HepG2 (cell line): Measurements from ENCODE around the gene KISS1. TPM values are rescaled to one million over a fixed set of nuclear protein-coding genes. Genes with fewer than 3 reads are reported as not detected.

Experiments
- ATAC-seq: fragments of 200-7000 bp; cut with Tn5 transposase; 3 replicates; pipeline ENCODE4 v1.9.1; 2020; ENCODE audit warnings: mild to moderate bottlenecking, moderate library complexity
- BruUV-seq: library from RNA; stranded (reverse); fragments of 400-500 nt; replicated peaks from 2 replicates; lab custom pipeline; 2021; lab: Mats Ljungman, UMichigan
- CTCF ChIA-PET: fragments of 300-600 bp; formaldehyde crosslinking; extraction: SDS; loops from one replicate; lab custom pipeline; 2021; ENCODE audit warnings: low total read pairs, inconsistent platforms, low intra/inter-chr PET ratio; lab: Yijun Ruan, JAX
- POLR2A ChIA-PET: fragments of 350-600 bp; sonication (Branson Sonifier 250); formaldehyde crosslinking; loops from one replicate; lab custom pipeline; 2020; ENCODE audit warnings: antibody characterized with exemption, inconsistent platforms; lab: Yijun Ruan, JAX
- DNase-seq: peaks from one replicate; pipeline ENCODE4 v3.0.0-alpha.2; 2015; ENCODE audit warnings: low spot score
- FAIRE-seq: peaks from 3 replicates; lab custom pipeline; 2011; peaks lifted over from hg19 to GRCh38; lab: Jason Lieb, UNC
- H2AFZ ChIP-seq: one replicate; pipeline ENCODE4 v1.6.1; 2011; ENCODE audit warnings: low read length, inconsistent platforms
- H3K27ac ChIP-seq: fragments of 300-600 bp; 3 replicates; pipeline ENCODE4 v1.8.0; 2011; ENCODE audit warnings: mixed run types, mild to moderate bottlenecking, mixed read lengths, low read length, inconsistent platforms; ENCODE audit not compliant: insufficient read depth; ENCODE audit errors: extremely low read length
- H3K27me3 ChIP-seq, 2 experiments: fragments of 200-600 bp in 1 of 2; 2 replicates in 1 of 2; 3 replicates in 1 of 2; pipeline versions ENCODE4 v1.6.0 to v1.8.0; 2011; ENCODE audit warnings: low read length in 2 of 2, mild to moderate bottlenecking in 2 of 2, moderate library complexity in 2 of 2, inconsistent platforms in 1 of 2; ENCODE audit not compliant: insufficient read depth in 2 of 2, control insufficient read depth in 1 of 2
- H3K36me3 ChIP-seq, 2 experiments: fragments of 200-600 bp in 1 of 2; replicated peaks in 1 of 2; 2 replicates in 1 of 2; 3 replicates in 1 of 2; pipeline versions ENCODE4 v1.5.1 to v1.8.0; 2011; ENCODE audit warnings: low read length in 2 of 2, inconsistent platforms in 1 of 2; ENCODE audit not compliant: insufficient read depth in 2 of 2, control insufficient read depth in 1 of 2
- H3K4me1 ChIP-seq: 2 replicates; pipeline ENCODE4 v1.5.1; 2012; ENCODE audit warnings: low read length, inconsistent platforms; ENCODE audit not compliant: insufficient read depth
- H3K4me2 ChIP-seq: 2 replicates; pipeline ENCODE4 v1.6.0; 2011; ENCODE audit warnings: low read depth, low read length, inconsistent platforms
- H3K4me3 ChIP-seq, 3 experiments: fragments of 200-600 bp in 1 of 3; sonication (generic), shearing (Covaris generic) in 1 of 3; replicated peaks in 1 of 3; 2 replicates each; pipeline ENCODE4 v1.5.1; 2011 to 2016; ENCODE audit warnings: low read length in 3 of 3, inconsistent platforms in 2 of 3, low read depth in 2 of 3, mild to moderate bottlenecking in 2 of 3, control low read depth in 1 of 3, mixed read lengths in 1 of 3; ENCODE audit not compliant: insufficient read depth in 1 of 3
- H3K79me2 ChIP-seq: one replicate; pipeline ENCODE4 v1.6.1; 2011; ENCODE audit warnings: low read length, inconsistent platforms; ENCODE audit not compliant: insufficient read depth
- H3K9ac ChIP-seq: 2 replicates; pipeline ENCODE4 v1.6.0; 2011; ENCODE audit warnings: mild to moderate bottlenecking, low read depth, low read length, inconsistent platforms; ENCODE audit not compliant: insufficient read depth
- H3K9me3 ChIP-seq: 2 replicates; pipeline ENCODE4 v1.5.1; 2012; ENCODE audit warnings: mild to moderate bottlenecking, low read length
- H4K20me1 ChIP-seq: 2 replicates; pipeline ENCODE4 v1.6.0; 2011; ENCODE audit warnings: inconsistent platforms, mild to moderate bottlenecking, low read length, moderate library complexity; ENCODE audit not compliant: insufficient read depth
- FOXO1 ChIP-seq: sonication (generic); formaldehyde crosslinking; IDR thresholded peaks from 2 replicates; pipeline ENCODE4 v1.4.0; 2020; ENCODE audit warnings: missing genetic modification reagents
- GATAD2A ChIP-seq: IDR thresholded peaks from 2 replicates; pipeline ENCODE4 v1.6.1; 2016
- HNF4A ChIP-seq: sonication (generic); formaldehyde crosslinking; IDR thresholded peaks from 2 replicates; pipeline ENCODE4 v1.4.0; 2020; ENCODE audit warnings: missing genetic modification reagents
- HOXA3 ChIP-seq: sonication (generic); formaldehyde crosslinking; IDR thresholded peaks from 2 replicates; pipeline ENCODE4 v1.5.0; 2020; ENCODE audit warnings: missing genetic modification reagents
- IKZF5 ChIP-seq: IDR thresholded peaks from 2 replicates; pipeline ENCODE4 v1.6.1; 2018; ENCODE audit warnings: missing genetic modification reagents, mild to moderate bottlenecking, missing compliant biosample characterization
- KDM2A ChIP-seq: sonication (generic); formaldehyde crosslinking; IDR thresholded peaks from 2 replicates; pipeline ENCODE4 v1.4.0; 2020; ENCODE audit warnings: low read depth, missing genetic modification reagents, borderline replicate concordance
- MTF2 ChIP-seq: sonication (generic); formaldehyde crosslinking; IDR thresholded peaks from 2 replicates; pipeline ENCODE4 v1.5.0; 2020; ENCODE audit warnings: missing genetic modification reagents, borderline replicate concordance
- NCOA2 ChIP-seq: sonication (generic); formaldehyde crosslinking; IDR thresholded peaks from 2 replicates; pipeline ENCODE4 v1.8.0; 2022; ENCODE audit warnings: inconsistent platforms
- NFKB2 ChIP-seq: sonication (generic); formaldehyde crosslinking; IDR thresholded peaks from 2 replicates; pipeline ENCODE4 v1.4.0; 2020; ENCODE audit warnings: missing genetic modification reagents, borderline replicate concordance
- RERE ChIP-seq: IDR thresholded peaks from 2 replicates; pipeline ENCODE4 v1.6.1; 2016; ENCODE audit warnings: low read depth, missing genetic modification reagents, missing compliant biosample characterization
- SP5 ChIP-seq: IDR thresholded peaks from 2 replicates; pipeline ENCODE4 v1.6.1; 2016; ENCODE audit warnings: low read depth, borderline replicate concordance
- SRSF9 ChIP-seq: fragments of 200-400 bp; formaldehyde crosslinking; IDR thresholded peaks from 2 replicates; pipeline ENCODE4 v1.6.1; 2018; ENCODE audit warnings: borderline replicate concordance, mild to moderate bottlenecking, low read depth, low read length; ENCODE audit not compliant: insufficient read depth, poor library complexity, severe bottlenecking
- XRCC5 ChIP-seq: fragments of 200-400 bp; formaldehyde crosslinking; optimal IDR thresholded peaks from 2 replicates; pipeline ENCODE3; 2017; ENCODE audit warnings: mild to moderate bottlenecking, low read length
- ZBTB7A ChIP-seq: sonication (generic); formaldehyde crosslinking; IDR thresholded peaks from 2 replicates; pipeline ENCODE4 v1.8.0; 2022; ENCODE audit warnings: mild to moderate bottlenecking, missing genetic modification reagents
- ZFY ChIP-seq: sonication (generic); formaldehyde crosslinking; IDR thresholded peaks from 2 replicates; pipeline ENCODE4 v1.4.0; 2020; ENCODE audit warnings: missing genetic modification reagents
- ZNF44 ChIP-seq: sonication (generic); formaldehyde crosslinking; IDR thresholded peaks from 2 replicates; pipeline ENCODE4 v1.5.1; 2020; ENCODE audit warnings: mild to moderate bottlenecking, missing genetic modification reagents
- ZNF792 ChIP-seq: IDR thresholded peaks from 2 replicates; pipeline ENCODE4 v1.6.1; 2016
- ZSCAN21 ChIP-seq: sonication (generic); formaldehyde crosslinking; IDR thresholded peaks from 2 replicates; pipeline ENCODE4 v1.8.0; 2022; ENCODE audit warnings: mild to moderate bottlenecking, missing genetic modification reagents, moderate library complexity, borderline replicate concordance
- WGBS: methylation state at CpG from one replicate; pipeline ENCODE4 v1.1.6; 2017; ENCODE audit warnings: low lambda C conversion rate; 5-methylcytosine and 5-hydroxymethylcytosine counted together
- in situ Hi-C: cut with HindIII; loops from 2 replicates; pipeline ENCODE4 v1.10.0; 2017; ENCODE audit warnings: low pct_unique_long_range_greater_than_20kb; ENCODE audit not compliant: extremely low pct_ligation_motif_present
- intact Hi-C: fragments of 100-400 bp; cut with micrococcal nuclease; formaldehyde crosslinking; loops from one replicate; pipeline ENCODE4 v1.10.0; 2022; ENCODE audit not compliant: unreplicated experiment
- polyA plus RNA-seq, 8 experiments: library from polyadenylated mRNA; depleted of rRNA in 3 of 8; stranded (reverse) in 7 of 8; unstranded in 1 of 8; fragments of >200 nt; fragmentation: Illumina TruSeq in 4 of 8; extraction: Trizol in 4 of 8; gene quantifications; 2 replicates each; pipeline versions ENCODE4 v1.2.1 to v1.2.3, GENCODE V29; 2011 to 2016; ENCODE audit warnings: low read depth in 4 of 8, missing spikeins in 1 of 8, mixed read lengths in 1 of 8; ENCODE audit not compliant: insufficient read depth in 1 of 8
- total RNA-seq, 5 experiments: library from RNA; depleted of rRNA; stranded (reverse); fragments of >200 nt; fragmentation: Illumina TruSeq; extraction: Trizol; gene quantifications; 2 replicates each; pipeline ENCODE4 v1.2.3, GENCODE V29; 2016; ENCODE audit warnings: low read depth in 1 of 5

Gene KISS1
- total and polyA plus RNA-seq, 2 of the 13 experiments (the other 11 are each of a cell fraction or from before 2014, with no cell fraction given), result 0.24 to 0.80 TPM

GRCh38 chr1:204162494-204163074, 33.7 kb downstream of the KISS1 start:
- peak; percentile 92 for ATAC-seq
- H3K4me2 ChIP-seq, result no peak overlapping the region
- in situ Hi-C loops, result loop anchor here (5.0 kb wide), 1 partner anchor 200 kb away; no protein-coding TSS in a partner anchor
- TF ChIP-seq HOXA3 (CRISPR knock-in tag), result peak; percentile 23; the same call in 1 of the 2 replicates
- TF ChIP-seq ZSCAN21, result no peak
- peak; percentile 30; the same call in 1 of the 2 replicates for TF ChIP-seq ZBTB7A (CRISPR knock-in tag)
- TF ChIP-seq MTF2 (CRISPR knock-in tag), result no peak
- peak; percentile 55; the same call in 1 of the 2 replicates for TF ChIP-seq KDM2A (CRISPR knock-in tag)
- TF ChIP-seq HNF4A (CRISPR knock-in tag), result 0 out of 2 replicates have a peak, but pooled peaks have one; percentile 7
- peak; percentile 60 for TF ChIP-seq XRCC5
- peak; percentile 46; the same call in 1 of the 2 replicates for TF ChIP-seq GATAD2A
- TF ChIP-seq NFKB2 (CRISPR knock-in tag), result peak; percentile 39; the same call in 1 of the 2 replicates
- TF ChIP-seq ZNF792 (CRISPR knock-in tag), result 0 out of 2 replicates have a peak, but pooled peaks have one; percentile 51
- no peak for TF ChIP-seq RERE (CRISPR knock-in tag)
- 0 out of 2 replicates have a peak, but pooled peaks have one; percentile 24 for TF ChIP-seq ZFY (CRISPR knock-in tag)
- 0 out of 2 replicates have a peak, but pooled peaks have one; percentile 25 for TF ChIP-seq FOXO1 (CRISPR knock-in tag)
- TF ChIP-seq NCOA2, result peak; percentile 15; the same call in 1 of the 2 replicates
- no peak for TF ChIP-seq SP5 (CRISPR knock-in tag)
- TF ChIP-seq ZNF44 (CRISPR knock-in tag), result peak; percentile 39; the same call in 1 of the 2 replicates
- no peak for TF ChIP-seq SRSF9
- peak; percentile 48; the same call in 1 of the 2 replicates for TF ChIP-seq IKZF5 (CRISPR knock-in tag)

More at GRCh38 chr1:204162494-204163074, 33.7 kb downstream of the KISS1 start:
- Histone ChIP-seq H3K27me3 (peaks cover 5 to 29% of the 10 kb centered on the region in 2 experiments; a peak in 3 of 5 replicates), H3K9ac (no peak overlapping the region), H3K79me2 (no peaks in the 10 kb centered on the region), H3K27ac (no peak overlapping the region), H2AFZ (no peak overlapping the region), H3K4me3 (no peak overlapping the region), H3K36me3 (no peaks in the 10 kb centered on the region), H4K20me1 (no peaks in the 10 kb centered on the region), H3K9me3 (no peaks in the 10 kb centered on the region), H3K4me1 (peaks cover 36% of the 10 kb centered on the region)
- DNase-seq, result peak; percentile 60
- ChIA-PET CTCF (interaction anchor here (0.8 to 2.2 kb wide), 8 partner anchors 44 to 302 kb away, joined by 3 to 48 read pairs (median 5); partner anchors contain the start of gene SNRPE), POLR2A (interaction anchor here (1.6 kb wide), 1 partner anchor 45 kb away, joined by 4 read pairs; no protein-coding TSS in a partner anchor)
- BruUV-seq, result no TSS peak
- WGBS, result 22% methylated on average over 3 of the region's 7 CpGs
- peak; percentile 64 for FAIRE-seq
- intact Hi-C loops, result loop anchor here (1.0 kb wide), 1 partner anchor 45 kb away; no protein-coding TSS in a partner anchor
